Stromal cell of bone marrow (primary cell): ENCODE data around the gene HLA-DOB.

ENCODE experiments used
- DNase-seq: peaks from one replicate; pipeline ENCODE4 v3.0.0-alpha.2; 2012; ENCODE audit warnings: low read depth

Gene HLA-DOB

DNA sequence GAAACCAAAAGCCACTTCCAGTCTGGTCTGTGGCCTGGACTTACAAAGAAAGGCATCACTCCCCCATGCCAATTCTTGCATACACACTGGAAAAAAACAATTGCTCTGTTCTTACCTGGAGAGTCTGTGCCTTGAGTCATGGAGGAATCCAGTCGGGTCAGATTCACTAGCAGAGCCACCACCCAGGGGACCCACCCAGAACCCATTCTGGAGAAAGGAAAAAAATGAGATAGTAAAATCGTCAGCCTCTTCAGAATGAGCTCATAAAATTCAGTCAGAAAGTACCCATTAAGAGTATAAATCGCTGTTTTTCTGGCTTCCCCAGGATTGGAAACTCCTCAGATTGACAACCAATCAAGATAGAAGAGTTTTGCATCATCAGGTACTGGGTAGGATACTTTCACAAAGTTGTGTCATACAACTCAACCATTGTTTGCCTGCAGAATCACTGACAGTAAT, at the start of gene HLA-DOB:
TSS of gene HLA-DOB (minus strand) at position 257 of the 459 bp plus-strand sequence. CDS start at position 206, 51 bp downstream.
- DNase-seq: no peak

DNA sequence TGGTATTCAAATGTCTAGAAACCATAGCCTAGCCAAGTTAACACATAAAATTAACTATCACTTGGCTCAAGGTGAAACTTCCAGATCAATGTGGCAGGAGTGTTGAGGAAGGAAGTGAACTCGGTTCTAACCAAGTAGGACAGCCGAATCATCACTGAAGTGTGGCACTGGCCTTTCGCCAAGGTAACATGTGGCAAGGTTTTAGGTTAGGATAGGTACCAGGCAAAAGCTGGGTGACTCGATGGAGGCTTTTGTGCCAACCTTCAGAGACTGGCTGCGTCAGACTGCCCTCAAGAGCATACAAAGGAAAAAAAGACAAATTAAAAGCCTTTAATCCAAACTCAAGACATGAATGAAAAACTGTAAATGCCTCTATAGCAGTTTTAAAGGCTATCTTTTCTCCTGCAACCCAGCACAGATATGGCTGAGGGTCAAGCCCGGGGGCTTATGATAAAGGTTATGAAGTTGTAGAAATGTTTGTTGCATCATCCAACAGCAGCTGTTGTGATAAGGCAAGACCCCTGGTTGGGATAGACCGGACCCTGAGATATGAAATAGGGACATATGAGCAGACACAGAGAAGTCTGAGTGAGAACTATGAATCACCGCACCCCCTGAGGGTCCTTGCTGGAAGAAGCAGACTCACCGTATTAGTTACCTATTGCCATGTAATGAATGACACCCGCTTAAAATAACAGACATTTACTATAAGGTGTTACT, 49.1 kb upstream of the HLA-DOB start:
- no peak for DNase-seq

DNA sequence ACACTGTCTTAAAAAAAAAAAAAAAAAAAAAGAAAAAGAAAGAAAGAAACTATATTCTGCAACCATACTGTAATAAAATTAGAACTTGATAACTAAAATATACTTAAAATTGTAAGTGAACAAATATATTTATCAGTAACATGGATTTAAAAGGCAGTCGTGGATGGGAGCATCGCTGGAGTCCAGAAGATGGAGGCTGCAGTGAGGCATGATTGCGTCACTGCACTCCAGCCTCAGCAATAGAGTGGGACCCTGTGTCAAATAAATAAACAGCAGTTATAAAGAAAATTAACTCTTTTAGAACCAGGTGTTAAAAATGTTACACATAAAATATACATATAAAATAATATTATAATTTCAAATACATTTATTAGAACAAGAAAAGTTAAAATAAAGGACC, 45.9 kb upstream of the HLA-DOB start:
- no peak for DNase-seq

DNA sequence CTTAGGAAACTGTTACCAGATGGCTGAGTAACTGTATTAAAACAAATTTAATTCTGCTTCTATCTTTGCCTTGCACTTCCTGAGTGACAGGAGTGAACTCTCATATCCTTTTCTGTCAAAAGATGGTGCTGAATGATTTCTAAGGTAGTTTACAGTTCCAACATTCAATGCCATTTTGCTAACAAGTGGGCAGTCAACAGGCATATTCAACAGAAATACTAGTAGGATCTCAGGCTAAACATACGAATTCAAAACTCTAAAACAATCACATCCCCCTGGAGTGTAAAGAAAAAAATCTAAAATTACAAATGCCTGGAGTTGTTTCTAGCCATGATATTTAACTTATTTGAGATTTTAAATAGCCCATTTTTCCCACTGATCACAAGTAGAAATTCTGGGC, 43.9 kb upstream of the HLA-DOB start:
- no peak for DNase-seq

DNA sequence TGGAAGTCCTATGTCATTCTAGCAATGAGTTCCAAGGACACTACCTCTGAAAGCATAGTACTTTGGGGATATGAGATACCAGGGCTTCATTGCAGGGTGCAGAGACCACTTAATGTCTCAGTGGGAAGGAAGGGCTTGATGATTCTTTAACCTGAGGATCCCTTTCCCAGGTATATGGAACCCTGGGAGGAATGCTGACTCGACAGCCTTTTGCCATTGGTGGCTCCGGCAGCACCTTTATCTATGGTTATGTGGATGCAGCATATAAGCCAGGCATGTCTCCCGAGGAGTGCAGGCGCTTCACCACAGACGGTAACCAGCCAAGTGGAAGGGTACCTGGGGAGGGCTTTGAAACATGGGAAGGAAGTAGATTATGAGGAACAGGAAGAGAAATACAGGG, 41.4 kb upstream of the HLA-DOB start:
- no peak for DNase-seq

DNA sequence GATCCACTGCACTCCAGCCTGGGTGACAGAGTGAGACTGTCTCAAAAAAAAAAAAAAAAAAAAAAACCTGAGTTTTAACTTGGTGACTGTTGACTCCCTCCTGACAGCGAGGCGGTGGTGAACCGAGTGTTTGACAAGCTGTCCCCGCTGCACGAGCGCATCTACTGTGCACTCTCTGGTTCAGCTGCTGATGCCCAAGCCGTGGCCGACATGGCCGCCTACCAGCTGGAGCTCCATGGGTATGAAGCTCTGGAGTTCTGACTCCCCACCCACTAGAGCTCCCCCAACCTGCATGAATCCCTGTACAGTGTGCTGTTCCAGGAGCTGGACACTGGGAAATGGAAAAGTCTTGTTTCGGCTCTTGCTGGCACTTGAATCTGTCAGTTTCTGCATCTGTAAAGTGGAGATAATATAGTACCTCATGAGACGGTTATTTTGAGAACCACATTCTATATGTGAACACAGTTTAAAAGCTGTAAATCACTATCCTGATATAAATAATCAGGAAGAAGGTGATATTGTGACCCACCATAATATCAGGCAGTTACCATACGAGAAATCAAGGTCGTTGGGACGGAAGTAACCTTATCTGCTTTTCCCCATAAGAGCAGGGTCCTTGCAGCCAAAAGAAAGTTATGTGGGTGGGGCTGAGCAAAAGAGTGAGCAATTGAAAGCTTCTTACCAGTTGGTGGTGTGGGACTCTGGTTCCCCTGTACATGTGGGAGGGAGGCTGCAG, 40.5 kb upstream of the HLA-DOB start:
- no peak for DNase-seq

DNA sequence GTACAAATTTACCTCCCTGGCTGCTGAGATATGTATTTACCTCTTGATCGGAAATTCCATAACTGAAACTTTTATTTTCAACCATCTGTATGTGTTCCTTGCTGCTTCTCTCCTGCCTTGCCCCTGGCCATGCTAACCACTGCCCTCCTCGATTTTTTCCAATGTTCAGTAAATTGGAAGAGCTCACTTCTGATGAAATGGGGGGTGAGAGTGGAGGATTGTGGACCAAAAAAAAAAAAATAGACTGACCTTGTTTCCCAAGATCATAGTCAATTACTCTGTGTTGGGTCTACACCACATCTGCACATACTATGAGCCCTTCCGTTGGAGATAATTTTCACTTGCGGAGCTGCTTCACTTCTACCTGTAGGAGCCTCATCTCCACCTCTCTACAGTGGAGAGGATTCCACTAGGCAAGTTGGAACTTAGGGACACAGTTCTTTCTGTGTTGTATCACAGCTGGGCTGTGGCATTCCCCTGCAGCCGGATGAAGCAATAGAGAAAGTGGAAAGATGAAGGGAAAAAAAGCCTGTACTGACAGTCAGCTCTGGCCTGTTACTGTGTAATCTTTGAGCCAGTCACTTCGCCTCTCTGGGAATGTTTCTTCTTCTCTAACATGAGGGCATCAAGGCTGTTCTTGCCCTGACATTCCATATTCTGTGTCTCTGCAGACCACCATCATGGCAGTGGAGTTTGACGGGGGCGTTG, 38.8 kb upstream of the HLA-DOB start:
- DNase-seq: no peak

DNA sequence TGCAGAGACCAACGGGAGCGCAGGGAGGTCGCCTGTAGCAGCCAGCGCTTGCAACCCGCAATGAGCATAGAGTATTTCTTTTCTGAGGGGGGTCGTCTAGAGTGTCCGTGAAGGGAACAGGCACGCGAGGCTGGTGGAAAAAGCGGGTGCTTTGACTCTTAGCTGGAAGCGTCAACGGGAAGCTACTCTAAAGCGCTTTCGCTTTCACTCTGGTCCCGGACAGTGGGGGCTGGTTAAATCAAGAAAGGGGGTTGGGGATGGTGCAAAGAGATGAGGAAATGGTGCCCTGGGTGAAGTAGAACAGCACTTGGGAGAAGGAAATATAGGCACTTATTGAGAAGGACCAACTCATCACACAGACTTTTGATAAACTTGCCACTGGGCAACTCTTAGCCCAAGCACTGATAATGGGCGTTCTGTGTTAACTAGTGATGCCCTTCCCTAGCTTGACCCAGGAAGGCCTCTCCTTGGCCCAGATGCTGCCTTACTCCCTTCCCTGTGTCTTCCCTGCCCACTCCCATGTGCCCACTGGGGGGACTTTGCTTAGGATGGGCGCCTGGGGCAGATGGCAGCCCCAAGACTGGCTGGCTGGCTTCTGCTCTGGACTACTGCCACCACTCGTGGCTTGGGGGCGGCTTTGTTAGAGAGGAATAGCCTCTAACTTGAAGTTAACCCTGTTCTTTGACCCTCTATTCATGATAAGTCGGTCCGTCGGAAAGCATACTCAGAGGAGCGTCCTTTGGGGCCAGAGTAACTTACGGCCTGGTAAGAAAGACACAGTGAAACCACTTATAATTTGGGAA, 37.8 kb upstream of the HLA-DOB start:
- DNase-seq: no peak

DNA sequence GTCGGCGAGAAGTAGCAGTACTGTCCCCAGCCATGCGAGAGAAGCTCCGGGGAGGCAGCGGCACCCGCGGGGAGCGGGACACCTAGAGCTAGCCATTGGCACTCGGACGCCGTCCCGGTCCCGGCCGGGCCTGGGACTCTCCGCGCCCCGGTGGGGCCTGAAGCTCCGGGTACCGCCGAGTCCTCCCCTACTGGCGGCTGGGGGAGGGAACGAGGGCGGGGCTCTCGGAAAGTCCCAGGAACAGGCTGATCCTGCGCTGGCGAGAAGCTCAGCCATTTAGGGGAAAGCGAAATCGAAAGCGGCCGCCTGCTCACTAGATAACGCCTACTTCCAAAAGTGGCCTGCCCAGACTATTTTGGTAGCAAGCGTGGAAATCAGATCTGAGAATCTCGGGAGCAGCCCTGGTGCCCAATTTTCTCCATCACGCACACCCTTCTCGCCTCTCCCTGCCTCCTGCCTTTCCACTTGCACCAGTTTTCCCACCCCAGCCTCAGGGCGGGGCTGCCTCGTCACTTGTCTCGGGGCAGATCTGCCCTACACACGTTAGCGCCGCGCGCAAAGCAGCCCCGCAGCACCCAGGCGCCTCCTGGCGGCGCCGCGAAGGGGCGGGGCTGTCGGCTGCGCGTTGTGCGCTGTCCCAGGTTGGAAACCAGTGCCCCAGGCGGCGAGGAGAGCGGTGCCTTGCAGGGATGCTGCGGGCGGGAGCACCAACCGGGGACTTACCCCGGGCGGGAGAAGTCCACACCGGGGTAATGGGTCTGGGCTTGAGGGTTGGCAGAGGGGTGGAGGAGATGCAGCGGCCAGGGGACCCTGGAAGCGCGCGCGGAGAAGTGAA, 37.0 kb upstream of the HLA-DOB start, which contains the start of the genes PSMB9 and TAP1:
TSS of gene PSMB9 (plus strand) at position 652 of the 835 bp plus-strand sequence. CDS start at position 690, 38 bp downstream.
TSS of gene TAP1 (minus strand) at position 164 of the 835 bp plus-strand sequence. CDS start at position 96, 68 bp downstream.
- DNase-seq: peak; percentile 88

DNA sequence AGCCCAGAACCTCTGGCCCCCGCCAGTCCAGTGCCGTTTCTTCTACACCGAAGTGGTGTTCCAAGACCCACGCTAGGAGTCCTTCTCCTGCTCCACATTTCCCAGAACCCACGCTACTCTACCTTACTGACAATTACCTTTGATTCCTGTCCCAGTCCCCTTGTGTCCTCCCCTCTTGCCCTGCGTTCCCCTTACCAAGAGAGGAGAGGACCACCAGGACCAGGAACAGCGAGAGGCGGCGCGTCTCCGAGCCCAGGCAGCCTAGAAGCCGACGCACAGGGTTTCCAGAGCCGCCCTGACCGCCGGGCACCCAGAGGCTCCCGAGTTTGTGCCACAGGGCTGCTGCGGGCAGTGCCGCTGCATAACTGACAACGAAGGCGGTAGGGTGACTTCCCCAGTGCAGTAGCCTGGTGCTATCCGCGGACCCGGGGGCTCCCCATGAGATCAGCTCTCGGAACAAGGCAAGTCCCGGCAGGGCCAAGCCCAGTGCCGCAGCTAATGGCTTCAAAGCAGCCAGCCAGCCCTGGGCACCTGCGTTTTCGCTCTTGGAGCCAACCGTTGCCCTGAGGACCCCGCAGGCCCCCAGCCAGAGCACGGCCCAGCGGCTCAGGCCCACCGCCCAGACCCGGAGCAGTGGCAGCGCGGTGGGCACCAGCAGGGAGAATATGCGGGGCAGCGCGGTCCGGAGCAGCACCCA, 36.2 kb upstream of the HLA-DOB start:
- no peak for DNase-seq

DNA sequence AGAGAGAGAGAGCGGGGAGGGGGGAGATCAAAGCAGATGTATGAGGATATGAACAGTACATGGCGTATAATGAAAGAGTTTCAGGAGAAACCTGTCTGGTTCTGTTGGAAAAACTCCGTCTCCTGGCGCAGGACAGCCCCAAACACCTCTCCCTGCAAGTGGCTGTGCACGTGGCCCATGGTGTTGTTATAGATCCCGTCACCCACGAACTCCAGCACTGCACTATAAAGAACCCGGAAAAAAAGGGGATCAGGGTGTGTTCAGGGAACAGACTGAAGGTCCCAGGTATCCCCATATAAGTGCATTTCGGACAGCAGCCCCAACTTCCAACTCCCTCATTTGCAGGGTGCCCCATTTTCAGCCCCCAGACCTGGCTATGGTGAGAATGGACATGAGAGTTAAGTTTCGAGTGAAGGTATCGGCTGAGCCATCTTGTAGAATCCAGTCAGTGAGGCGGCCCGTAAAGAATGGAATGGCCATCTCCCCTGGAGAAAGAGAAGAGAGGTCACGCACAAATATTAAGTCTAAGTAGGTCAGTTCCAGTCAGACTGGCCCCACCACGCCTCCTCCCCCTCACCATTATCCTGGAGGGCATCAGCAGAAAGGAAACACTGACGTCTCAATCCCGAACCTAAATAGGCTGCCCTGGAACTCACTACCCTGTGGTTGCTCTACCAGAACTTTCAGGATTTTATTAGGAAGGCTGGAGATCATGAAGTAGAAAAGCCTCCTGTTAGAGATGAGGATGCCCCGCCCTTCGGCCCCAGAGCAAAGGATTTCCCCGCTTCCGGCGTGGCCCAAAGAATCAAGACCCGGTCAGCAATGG, 35.4 kb upstream of the HLA-DOB start:
- no peak for DNase-seq

DNA sequence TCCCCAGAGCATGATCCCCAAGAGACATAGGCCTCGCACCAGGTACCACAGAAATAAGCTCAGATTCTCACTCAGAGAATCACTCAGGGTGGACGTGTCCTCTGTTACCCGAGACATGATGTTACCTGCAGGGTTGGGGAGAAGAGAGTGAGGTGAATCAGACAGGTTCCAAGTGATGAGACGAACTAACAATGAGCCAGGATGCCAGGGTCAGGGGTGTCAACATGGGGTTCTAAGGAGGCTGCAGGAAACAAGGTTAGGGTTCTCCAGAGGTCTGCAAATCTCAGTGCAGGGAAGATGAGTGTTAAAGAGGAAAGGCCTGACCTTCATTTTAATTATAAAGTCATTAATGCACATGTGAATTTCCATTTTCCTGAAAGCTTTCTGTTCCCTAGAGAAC, 34.2 kb upstream of the HLA-DOB start:
- no peak for DNase-seq

DNA sequence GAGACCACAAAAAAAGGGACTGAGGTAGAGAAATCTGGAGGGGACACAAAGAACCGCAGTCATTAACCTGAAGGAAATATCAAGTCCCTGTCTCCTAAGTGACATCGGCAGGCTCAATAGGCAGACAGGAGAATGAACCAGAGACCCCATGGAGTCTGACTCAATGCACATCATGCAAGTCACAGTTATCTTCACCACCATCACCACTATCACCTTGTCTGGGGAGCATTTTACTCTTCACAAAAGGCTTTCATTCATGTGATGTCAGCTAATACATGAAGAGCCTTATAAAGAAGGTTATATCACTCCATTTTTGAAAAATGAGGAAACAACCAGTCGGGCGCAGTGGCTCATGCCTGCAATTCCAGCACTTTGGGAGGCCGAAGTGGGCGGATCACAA, 32.3 kb upstream of the HLA-DOB start:
- DNase-seq: no peak

DNA sequence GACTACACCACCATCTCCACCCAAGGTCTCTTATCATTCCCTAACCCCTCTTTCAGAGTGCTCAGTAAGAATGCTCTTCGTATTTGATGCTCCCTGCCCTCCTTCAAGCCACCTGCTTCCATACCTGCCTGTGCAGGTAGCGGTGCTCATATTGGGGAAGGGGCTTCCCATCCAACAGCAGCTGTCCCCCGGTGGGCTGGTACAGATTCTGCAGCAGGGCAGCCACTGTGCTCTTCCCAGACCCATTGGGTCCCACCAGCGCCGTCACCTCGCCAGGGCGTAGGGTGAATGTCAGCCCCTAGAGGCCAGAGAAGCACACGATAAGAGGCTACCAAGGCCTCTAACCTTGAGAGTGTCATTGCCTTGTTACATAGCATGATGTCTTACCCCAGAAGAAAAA, 31.0 kb upstream of the HLA-DOB start:
- DNase-seq: no peak

DNA sequence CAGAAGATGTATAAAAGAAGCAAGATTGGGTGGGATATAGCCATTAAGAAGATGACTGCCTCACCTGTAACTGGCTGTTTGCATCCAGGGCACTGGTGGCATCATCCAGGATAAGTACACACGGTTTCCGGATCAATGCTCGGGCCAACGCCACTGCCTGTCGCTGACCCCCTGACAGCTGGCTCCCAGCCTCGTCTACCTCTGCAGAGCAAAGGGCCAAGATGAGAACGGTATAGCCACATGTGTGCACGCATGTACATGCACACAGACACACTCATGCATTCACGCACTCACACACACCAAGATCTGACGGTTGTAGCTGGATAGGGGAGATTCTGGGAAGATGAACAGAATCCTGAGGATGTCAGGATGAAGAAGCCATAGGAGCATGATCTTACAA, 30.2 kb upstream of the HLA-DOB start:
- DNase-seq: no peak

DNA sequence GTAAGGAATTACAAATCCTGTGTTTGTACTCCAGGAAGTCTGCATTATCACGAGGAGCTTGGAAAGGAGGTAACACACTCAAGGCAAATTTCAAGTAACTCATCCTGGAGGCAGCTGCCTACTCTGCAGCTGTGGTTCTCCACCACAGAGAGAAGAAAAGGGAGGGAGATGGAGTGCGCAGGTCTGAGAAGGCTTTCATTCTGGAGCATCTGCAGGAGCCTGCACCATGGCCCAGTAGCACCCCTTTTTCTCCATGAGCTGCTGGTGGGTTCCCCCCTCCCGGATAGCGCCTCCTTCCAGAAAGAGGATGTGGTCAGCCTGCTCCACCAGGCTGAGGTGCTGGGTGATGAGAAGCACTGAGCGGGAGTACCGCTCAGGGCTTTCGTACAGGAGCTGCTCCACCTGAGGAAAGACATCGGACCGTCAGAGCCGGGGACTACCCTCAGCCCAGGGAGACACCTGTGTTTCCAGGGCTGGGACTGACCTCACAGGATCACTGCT, 28.6 kb upstream of the HLA-DOB start:
- DNase-seq: no peak

DNA sequence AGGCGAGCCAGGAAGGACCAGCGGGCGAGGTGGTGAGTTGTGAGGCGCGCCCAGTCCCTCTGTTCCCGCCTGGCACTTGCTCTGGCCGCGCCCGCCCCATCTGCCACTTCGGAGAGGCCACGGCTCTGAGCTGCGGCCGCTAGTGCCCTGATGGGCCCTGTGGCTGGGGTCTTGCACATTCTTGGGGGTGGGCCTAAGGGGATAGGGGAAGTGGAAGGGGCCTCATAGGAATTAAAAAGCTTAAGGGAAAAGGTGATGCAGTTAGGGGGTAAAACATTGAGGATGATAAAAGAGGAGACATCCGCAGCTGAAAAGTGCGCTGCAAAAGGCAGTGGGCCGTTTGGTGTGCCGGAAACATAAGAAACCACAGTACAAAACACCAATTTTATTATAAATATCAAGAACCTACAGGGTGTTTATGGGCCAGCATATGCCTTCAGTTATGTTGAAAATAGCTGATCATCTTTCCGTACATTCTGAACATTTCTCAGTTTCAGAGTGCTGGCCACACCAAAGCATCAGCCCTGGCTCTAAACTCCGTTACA, 28.1 kb upstream of the HLA-DOB start:
- no peak for DNase-seq

DNA sequence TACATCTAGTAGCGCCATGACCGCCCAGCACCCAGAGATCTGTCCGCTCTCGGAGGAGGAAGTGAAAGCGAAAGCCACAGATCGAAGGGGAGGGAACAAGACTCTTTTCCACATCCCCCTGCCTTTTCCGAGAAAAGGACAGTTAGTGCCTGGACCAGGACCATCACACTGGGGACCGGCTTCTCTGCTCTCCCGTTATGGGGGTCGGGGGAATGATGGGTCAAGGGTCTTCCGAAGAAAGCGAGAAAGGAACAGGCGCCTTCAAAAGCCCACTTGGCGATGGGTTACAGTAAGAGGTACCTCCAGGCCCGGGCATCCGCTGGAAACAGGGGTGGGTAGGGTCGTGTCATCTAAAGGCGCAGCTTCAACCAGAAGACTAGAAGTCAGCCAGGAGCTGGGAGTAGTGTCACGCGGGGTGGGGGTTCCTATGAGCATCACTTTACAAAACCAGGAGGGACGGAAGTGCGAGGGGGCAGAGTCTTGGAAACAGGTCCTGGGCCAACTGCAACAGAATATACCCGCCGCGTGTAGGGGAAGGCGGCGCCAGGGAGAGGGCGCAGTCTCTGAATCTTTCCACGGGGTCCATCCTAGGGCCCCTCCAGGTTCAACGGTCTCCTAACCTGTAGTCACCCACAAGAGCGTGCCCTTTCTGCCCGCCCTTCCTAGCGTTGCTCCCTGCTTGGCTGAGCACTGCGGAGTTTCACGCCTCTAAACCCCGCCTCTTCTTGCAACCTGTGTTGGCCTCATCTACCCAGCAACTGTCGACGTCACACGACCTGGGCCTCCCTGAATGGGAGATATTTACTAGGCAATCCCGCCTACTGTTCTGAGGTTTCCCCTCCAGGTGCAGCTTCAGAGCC, 27.4 kb upstream of the HLA-DOB start, which contains the start of gene PSMB8:
TSS of gene PSMB8 (minus strand) at position 69 of the 860 bp plus-strand sequence. CDS start at position 18, 51 bp downstream.
- peak; percentile 90 for DNase-seq
